Bronchial epithelial cell (primary cell): ENCODE results near the gene ITGA3. TPM values are rescaled to one million over a fixed set of nuclear protein-coding genes. Genes with fewer than 3 reads are reported as not detected.

Experiments used
- DNase-seq: peaks from one replicate; pipeline ENCODE4 v3.0.0-alpha.2; 2010; ENCODE audit warnings: low read depth
- FAIRE-seq: peaks from 2 replicates; lab custom pipeline; 2011; peaks lifted over from hg19 to GRCh38; lab: Jason Lieb, UNC
- H3K27me3 ChIP-seq: 2 replicates; pipeline ENCODE4 v1.5.1; 2011; ENCODE audit warnings: low read length; ENCODE audit not compliant: control insufficient read depth, insufficient read depth
- H3K36me3 ChIP-seq: 2 replicates; pipeline ENCODE4 v1.5.1; 2011; ENCODE audit warnings: low read length; ENCODE audit not compliant: control insufficient read depth, insufficient read depth
- H3K4me3 ChIP-seq: 2 replicates; pipeline ENCODE4 v1.5.1; 2011; ENCODE audit warnings: mild to moderate bottlenecking, low read depth, low read length, control low read depth
- total RNA-seq: library from RNA; depleted of rRNA; stranded (reverse); fragments of >200 nt; gene quantifications from 2 replicates; pipeline ENCODE4 v1.2.1, GENCODE V29; 2014
- TF ChIP-seq, protein P1 (sequence below): IDR thresholded peaks from 2 replicates; pipeline ENCODE4 v1.5.1; 2011; ENCODE audit warnings: mild to moderate bottlenecking, moderate library complexity, low read length, control low read depth, inconsistent platforms; ENCODE audit not compliant: insufficient read depth, severe bottlenecking

The ITGA3 gene
- total RNA-seq, 1 donor from 2014 or later: 633 TPM

DNA sequence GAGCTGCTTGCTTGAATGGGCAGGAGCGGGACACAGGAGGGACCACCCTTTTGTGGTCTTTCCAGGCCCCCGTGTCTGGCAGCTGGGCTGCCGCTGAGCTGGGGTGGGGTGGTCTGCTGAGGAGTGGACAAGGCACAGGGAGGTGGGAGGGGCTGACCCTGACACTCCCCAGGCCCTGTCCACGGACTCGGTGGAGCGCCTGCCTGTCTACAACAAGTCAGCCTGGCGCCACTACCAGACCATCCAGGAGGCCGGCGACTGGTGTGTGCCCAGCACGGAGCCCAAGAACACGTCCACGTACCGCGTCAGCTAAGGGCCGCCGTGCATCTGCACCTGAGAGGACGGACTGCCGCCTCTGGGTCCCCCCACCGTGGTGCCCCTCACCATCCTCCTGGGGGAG lies 53.9 kb downstream of the ITGA3 start:
- H3K36me3 ChIP-seq: peaks cover 1% of the 10 kb centered on the region
- TF ChIP-seq, protein P1, sequence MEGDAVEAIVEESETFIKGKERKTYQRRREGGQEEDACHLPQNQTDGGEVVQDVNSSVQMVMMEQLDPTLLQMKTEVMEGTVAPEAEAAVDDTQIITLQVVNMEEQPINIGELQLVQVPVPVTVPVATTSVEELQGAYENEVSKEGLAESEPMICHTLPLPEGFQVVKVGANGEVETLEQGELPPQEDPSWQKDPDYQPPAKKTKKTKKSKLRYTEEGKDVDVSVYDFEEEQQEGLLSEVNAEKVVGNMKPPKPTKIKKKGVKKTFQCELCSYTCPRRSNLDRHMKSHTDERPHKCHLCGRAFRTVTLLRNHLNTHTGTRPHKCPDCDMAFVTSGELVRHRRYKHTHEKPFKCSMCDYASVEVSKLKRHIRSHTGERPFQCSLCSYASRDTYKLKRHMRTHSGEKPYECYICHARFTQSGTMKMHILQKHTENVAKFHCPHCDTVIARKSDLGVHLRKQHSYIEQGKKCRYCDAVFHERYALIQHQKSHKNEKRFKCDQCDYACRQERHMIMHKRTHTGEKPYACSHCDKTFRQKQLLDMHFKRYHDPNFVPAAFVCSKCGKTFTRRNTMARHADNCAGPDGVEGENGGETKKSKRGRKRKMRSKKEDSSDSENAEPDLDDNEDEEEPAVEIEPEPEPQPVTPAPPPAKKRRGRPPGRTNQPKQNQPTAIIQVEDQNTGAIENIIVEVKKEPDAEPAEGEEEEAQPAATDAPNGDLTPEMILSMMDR: no peak
- no peak overlapping the region for H3K4me3 ChIP-seq
- no peak for FAIRE-seq
- H3K27me3 ChIP-seq: no peaks in the 10 kb centered on the region
- no peak for DNase-seq

DNA sequence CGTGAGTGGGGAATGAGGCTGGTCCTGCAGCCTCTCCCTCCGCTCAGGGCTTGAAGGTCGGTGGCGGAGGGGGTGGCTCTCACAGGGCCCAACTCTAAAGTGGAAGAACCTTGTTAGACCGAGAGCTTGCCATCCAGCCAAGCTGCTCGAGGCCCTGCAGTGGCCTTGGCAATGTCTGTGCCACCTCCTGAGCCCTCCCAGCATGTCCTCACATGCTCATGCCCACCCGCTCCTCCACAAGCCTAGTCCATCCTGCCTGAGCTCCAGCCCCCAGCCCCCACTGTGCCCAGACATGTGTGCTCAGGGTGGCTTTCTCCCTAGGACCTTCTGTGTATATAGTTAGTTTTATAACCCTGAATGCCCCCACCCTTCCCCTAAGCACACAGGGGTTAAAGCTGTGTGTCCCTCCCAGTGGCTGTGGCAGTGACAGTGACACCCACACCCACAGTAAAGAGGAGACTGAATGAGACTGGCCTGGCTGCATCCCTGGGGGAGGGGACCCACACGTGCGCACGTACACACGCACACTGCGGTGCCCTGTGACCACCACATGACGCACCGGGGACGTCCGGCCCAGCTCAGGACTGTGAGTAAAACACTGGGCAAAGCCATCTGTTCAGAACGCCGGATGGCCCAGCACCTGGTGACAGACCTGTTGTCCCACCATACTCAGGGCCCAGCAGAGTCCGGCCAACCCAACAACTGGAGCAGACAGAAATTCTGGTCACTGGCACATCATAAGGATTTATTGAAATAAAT lies 54.9 kb downstream of the ITGA3 start:
- no peak for FAIRE-seq
- peaks cover 1% of the 10 kb centered on the region for H3K36me3 ChIP-seq
- no peaks in the 10 kb centered on the region for H3K27me3 ChIP-seq
- no peak overlapping the region for H3K4me3 ChIP-seq
- TF ChIP-seq, protein P1: no peak
- no peak for DNase-seq

DNA sequence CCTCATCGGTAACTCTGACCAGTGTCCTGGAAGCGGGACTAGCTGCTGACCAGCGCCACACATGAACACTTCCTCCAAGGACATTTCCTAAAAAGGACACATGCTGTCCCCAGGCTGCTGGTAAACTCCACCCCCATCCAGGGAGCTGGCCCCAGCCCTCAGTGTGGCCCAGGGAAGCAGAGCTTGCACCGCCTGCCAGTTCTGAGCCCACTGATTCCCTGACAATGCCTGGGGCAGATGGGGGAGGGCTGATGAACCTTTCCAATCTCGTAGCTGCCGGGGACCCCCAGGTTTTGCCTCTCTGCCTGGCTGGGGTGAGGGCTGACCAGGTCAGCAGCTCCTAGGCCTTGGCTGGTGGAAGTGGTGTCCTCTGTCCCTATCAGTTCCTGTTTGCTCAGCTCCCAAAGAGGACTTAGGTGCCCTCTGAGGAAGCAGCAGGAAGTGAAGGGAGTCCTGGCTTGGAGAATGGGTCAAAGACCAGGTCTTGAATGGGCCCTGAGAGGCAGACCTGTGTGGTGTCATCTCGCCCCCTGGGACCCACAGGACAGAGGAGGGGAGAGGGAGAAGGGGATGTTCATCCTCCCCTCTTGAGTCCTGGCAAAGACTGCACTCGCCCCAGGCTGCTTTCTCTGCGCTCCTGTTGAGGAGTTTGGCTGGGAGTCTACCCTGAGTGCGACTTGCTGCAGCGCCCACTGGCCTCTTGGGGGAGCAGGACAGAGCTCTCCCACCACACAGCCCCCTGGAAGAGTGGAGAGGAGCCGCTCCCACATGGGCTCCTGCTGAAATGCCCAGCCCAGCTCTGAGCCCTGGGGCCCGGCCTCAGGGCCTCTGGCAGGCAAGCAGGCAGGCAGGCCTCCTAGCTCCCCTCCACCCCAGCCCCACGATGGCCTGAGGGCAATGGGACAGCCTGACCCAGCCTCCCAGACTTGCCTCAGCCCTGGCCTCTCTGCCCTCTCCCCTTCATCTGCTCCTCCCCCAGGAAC lies 56.1 kb downstream of the ITGA3 start:
- no peak overlapping the region for H3K4me3 ChIP-seq
- H3K27me3 ChIP-seq: no peaks in the 10 kb centered on the region
- FAIRE-seq (no peak), DNase-seq (no peak)
- H3K36me3 ChIP-seq: peaks cover 1% of the 10 kb centered on the region
- TF ChIP-seq, protein P1: no peak

DNA sequence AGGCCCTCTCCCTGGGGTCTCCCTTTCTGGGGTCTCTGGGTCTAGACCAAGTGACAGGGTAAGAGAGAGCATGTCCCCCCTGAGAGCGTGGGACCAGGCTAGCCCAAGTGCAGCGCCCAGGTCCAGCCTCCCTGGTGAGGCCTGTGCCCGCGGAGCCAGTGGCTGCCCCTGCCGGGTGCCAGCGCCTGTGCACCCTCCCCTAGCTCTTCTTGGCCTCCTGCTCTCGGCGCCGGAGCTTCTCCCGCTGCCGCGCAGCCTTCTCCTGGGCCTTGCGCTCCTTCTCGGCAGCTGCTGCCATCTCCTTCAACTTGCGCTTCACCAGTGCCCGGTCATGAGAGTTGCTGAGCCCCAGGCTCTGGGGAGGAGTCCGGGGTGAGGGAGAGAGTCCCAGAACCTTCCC lies 56.8 kb downstream of the ITGA3 start:
- Histone ChIP-seq H3K36me3 (peaks cover 1% of the 10 kb centered on the region), H3K27me3 (no peaks in the 10 kb centered on the region), H3K4me3 (no peak overlapping the region)
- TF ChIP-seq, protein P1: no peak
- FAIRE-seq: no peak
- no peak for DNase-seq

DNA sequence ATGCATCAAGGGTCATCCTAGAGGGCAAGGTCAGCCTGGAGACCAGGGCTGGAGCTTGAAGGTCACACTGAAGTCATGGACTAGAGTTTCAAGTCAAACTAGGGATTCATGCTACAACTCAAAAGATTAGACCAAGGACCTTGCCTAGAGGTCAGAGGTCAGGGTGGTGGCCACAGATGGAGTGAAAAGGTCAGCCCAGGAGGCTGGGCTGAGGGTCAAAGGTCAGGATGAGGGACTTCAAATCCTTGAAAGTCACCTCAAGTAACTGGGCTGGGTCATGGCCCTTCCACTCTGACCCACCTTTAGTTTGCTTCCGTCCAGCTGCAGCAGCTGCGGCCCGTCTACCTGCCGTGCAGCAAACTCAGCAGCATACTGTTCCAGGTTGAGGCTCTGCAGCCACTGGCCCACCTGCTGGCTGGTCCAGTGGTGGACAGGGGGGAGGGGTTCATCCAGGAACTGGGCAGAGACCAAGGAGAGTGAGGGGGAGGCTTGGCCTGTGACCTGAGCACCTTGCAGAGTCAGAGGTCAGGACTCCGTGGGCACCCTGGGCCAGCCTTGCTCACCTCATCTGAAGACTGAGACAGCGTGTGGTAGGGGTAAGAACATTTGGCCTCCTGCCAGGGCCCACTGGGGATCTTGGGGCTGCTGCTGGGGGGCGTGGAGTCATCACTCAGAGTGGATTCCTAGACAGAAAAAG lies 57.9 kb downstream of the ITGA3 start:
- H3K27me3 ChIP-seq: no peaks in the 10 kb centered on the region
- TF ChIP-seq, protein P1: no peak
- no peak overlapping the region for H3K4me3 ChIP-seq
- H3K36me3 ChIP-seq: peaks cover 1% of the 10 kb centered on the region
- FAIRE-seq (no peak), DNase-seq (no peak)
